ENCODE data around the gene SPDEF.

Gene SPDEF

GRCh38 chr6:34554291-34555006 is 1.7 kb downstream of the SPDEF start:
- no peak for TF ChIP-seq CTCF (IDR thresholded peaks at IDR 0.05)

DNA sequence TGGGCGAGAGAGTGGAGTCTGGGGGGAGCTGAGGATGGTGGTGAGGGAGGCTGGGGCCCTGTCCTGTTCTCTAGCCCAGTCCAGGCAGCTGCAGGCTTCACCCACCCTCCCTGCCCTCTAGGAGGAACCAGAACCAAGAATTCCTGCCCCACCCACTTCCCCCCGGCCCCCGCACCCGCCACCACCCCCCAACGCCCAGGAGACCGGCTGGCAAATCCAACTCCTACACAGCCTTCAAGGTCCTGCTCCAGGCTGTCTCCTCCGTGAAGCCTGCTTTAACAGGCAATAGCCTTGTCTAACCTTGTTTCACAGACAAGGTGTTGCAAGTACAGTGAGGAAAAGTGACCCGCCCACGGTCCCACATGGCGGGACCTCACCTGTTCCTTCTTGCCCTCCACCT is 2.4 kb downstream of the SPDEF start:
- TF ChIP-seq CTCF (IDR thresholded peaks at IDR 0.05): no peak

GRCh38 chr6:34553146-34553545 is 3.0 kb downstream of the SPDEF start:
- no peak for TF ChIP-seq CTCF (IDR thresholded peaks at IDR 0.05)

- TF ChIP-seq CTCF (IDR thresholded peaks at IDR 0.05): no peak
Measured at GRCh38 chr6:34552620-34553019, 3.5 kb downstream of the SPDEF start.

DNA sequence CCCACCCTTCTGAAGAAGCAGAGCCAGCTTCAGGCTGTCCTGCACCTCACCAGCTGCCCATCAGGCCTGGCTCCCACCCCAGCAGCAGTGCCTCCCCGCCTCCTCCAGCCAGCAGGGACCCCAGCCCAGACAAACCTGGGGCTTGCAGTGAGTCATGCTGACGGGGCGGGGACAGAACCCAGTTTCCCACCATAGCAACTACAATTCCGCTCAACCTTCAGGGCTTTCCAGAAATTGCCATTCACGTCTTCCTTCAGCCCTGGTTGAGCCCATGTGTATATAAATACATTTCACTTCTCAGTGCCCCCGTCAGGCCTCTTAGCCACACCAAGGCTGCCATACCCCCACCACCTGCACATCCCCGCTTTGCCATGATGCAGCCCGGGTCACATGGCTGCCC is 4.4 kb downstream of the SPDEF start:
- TF ChIP-seq CTCF (IDR thresholded peaks at IDR 0.05): no peak

- TF ChIP-seq CTCF (IDR thresholded peaks at IDR 0.05): no peak
Measured at GRCh38 chr6:34549804-34550202, 6.3 kb downstream of the SPDEF start.

- TF ChIP-seq CTCF (IDR thresholded peaks at IDR 0.05): no peak
Measured at GRCh38 chr6:34549026-34549803, 6.9 kb downstream of the SPDEF start.

All from LNCAP (cell line).